HepG2 (cell line): Measurements from ENCODE around the gene CDKN3. TPM values are rescaled to one million over a fixed set of nuclear protein-coding genes. Genes with fewer than 3 reads are reported as not detected.

Source experiments
- CENPX ChIP-seq: sonication (generic); formaldehyde crosslinking; IDR thresholded peaks from 2 replicates; pipeline ENCODE4 v1.9.0; 2021; ENCODE audit warnings: mild to moderate bottlenecking, missing genetic modification reagents, moderate library complexity
- FOXA1 ChIP-seq, 2 experiments: fragments of 450-650 bp in 1 of 2; sonication (generic) in 1 of 2; formaldehyde crosslinking in 1 of 2; IDR thresholded peaks; 2 replicates each; pipeline versions ENCODE4 v1.4.0 to v1.6.1; 2016 to 2020; ENCODE audit warnings: missing genetic modification reagents in 1 of 2
- HHEX ChIP-seq: IDR thresholded peaks from 2 replicates; pipeline ENCODE4 v1.6.1; 2016; ENCODE audit warnings: control low read depth
- HOXA5 ChIP-seq: sonication (generic); formaldehyde crosslinking; IDR thresholded peaks from 2 replicates; pipeline ENCODE4 v1.4.0; 2020; ENCODE audit warnings: missing genetic modification reagents
- MAX ChIP-seq: IDR thresholded peaks from 2 replicates; pipeline ENCODE4 v1.6.1; 2012; ENCODE audit warnings: inconsistent platforms
- MIXL1 ChIP-seq: IDR thresholded peaks from 2 replicates; pipeline ENCODE4 v1.6.1; 2016
- RBM22 ChIP-seq: fragments of 200-400 bp; formaldehyde crosslinking; optimal IDR thresholded peaks from 2 replicates; pipeline ENCODE3; 2017; ENCODE audit warnings: mild to moderate bottlenecking, low read length, moderate library complexity
- SOX13 ChIP-seq, 3 experiments: fragments of 450-650 bp in 1 of 3; sonication (generic) in 1 of 3; formaldehyde crosslinking in 1 of 3; IDR thresholded peaks in 2 of 3; conservative IDR thresholded peaks in 1 of 3; 2 replicates each; pipeline versions ENCODE4 v1.5.0 to v1.6.1; 2016 to 2020; ENCODE audit warnings: antibody characterized with exemption in 1 of 3, mild to moderate bottlenecking in 1 of 3, missing compliant biosample characterization in 1 of 3, missing genetic modification reagents in 1 of 3, moderate library complexity in 1 of 3
- STAG1 ChIP-seq: sonication (generic); formaldehyde crosslinking; IDR thresholded peaks from 2 replicates; pipeline ENCODE4 v1.4.0; 2020; ENCODE audit warnings: missing genetic modification reagents
- THRA ChIP-seq: sonication (generic); formaldehyde crosslinking; IDR thresholded peaks from 2 replicates; pipeline ENCODE4 v1.4.0; 2020; ENCODE audit warnings: missing genetic modification reagents, borderline replicate concordance
- ZNF687 ChIP-seq: sonication (generic); formaldehyde crosslinking; IDR thresholded peaks from 2 replicates; pipeline ENCODE4 v1.5.1; 2020; ENCODE audit warnings: mild to moderate bottlenecking, missing genetic modification reagents, moderate library complexity
- ZNF781 ChIP-seq: sonication (generic); formaldehyde crosslinking; IDR thresholded peaks from 2 replicates; pipeline ENCODE4 v1.5.1; 2020; ENCODE audit warnings: borderline replicate concordance, mild to moderate bottlenecking, missing genetic modification reagents; ENCODE audit errors: not compliant biosample characterization
- polyA plus RNA-seq, 8 experiments: library from polyadenylated mRNA; depleted of rRNA in 3 of 8; stranded (reverse) in 7 of 8; unstranded in 1 of 8; fragments of >200 nt; fragmentation: Illumina TruSeq in 4 of 8; extraction: Trizol in 4 of 8; gene quantifications; 2 replicates each; pipeline versions ENCODE4 v1.2.1 to v1.2.3, GENCODE V29; 2011 to 2016; ENCODE audit warnings: low read depth in 4 of 8, missing spikeins in 1 of 8, mixed read lengths in 1 of 8; ENCODE audit not compliant: insufficient read depth in 1 of 8
- total RNA-seq, 5 experiments: library from RNA; depleted of rRNA; stranded (reverse); fragments of >200 nt; fragmentation: Illumina TruSeq; extraction: Trizol; gene quantifications; 2 replicates each; pipeline ENCODE4 v1.2.3, GENCODE V29; 2016; ENCODE audit warnings: low read depth in 1 of 5
- TF ChIP-seq, protein P1 (sequence below): sonication (generic); formaldehyde crosslinking; conservative IDR thresholded peaks from 2 replicates; pipeline ENCODE4 v1.4.0; 2020; ENCODE audit warnings: missing genetic modification reagents
- TF ChIP-seq, protein P2 (sequence below): sonication (generic); formaldehyde crosslinking; IDR thresholded peaks from 2 replicates; pipeline ENCODE4 v1.4.0; 2020; ENCODE audit warnings: missing genetic modification reagents, borderline replicate concordance

CDKN3 gene
- total and polyA plus RNA-seq, 2 of the 13 experiments (the other 11 are each of a cell fraction or from before 2014, with no cell fraction given): 63.0 to 88.9 TPM

DNA sequence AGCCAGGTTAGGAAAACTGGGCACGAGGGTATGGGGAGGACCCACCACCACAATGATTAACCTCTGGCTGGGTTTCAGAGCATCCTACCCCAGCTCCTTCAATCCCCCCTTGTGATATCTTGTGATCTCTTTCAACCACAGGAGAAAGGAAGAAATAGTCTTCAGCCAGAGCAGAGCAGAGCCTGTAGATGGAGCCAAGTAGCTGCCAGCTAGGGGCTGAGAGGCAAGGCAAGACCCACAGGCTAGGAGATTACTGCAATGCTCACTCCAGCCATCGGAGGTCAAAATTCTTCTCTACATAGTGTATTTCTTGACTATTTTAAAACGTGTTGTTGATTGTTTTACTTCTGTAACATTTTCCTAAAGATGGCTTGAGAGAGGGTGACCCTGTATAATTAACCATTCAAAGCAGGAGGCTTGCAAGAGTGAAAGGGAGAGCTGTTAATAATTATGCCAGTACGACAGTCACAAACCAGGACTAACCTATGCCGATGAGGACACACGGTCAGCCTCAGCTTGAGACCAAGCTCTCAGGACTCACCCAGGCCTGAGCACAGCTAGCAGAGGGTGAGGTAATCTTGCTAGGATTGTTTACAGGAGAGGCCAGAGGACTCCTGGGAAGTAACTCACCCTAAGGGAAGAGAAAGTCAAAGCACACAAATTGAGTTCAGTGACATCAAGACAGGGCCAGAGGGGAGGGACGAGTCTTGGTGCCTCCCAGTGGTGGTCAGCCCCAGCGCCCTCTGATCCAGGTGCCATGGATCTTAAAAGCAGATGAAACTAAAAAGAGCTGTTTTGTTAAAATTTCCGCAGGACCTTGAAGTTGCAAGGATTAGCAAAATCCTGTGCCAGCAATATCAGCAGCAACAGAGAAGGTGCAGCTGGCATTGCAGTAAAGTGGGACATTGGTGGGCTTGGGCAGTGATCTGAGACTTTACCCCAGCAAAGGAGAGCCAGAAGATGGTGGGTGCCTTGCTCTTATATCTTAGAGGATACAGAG lies 29.8 kb upstream of the CDKN3 start (continued):
- TF ChIP-seq, protein P1, sequence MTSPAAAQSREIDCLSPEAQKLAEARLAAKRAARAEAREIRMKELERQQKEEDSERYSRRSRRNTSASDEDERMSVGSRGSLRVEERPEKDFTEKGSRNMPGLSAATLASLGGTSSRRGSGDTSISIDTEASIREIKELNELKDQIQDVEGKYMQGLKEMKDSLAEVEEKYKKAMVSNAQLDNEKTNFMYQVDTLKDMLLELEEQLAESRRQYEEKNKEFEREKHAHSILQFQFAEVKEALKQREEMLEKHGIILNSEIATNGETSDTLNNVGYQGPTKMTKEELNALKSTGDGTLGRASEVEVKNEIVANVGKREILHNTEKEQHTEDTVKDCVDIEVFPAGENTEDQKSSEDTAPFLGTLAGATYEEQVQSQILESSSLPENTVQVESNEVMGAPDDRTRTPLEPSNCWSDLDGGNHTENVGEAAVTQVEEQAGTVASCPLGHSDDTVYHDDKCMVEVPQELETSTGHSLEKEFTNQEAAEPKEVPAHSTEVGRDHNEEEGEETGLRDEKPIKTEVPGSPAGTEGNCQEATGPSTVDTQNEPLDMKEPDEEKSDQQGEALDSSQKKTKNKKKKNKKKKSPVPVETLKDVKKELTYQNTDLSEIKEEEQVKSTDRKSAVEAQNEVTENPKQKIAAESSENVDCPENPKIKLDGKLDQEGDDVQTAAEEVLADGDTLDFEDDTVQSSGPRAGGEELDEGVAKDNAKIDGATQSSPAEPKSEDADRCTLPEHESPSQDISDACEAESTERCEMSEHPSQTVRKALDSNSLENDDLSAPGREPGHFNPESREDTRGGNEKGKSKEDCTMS (CRISPR knock-in tag): no peak
- TF ChIP-seq THRA (CRISPR knock-in tag): no peak
- TF ChIP-seq ZNF781: peak; percentile 56
- TF ChIP-seq FOXA1 (IDR thresholded peaks at IDR 0.05): no peak
- TF ChIP-seq FOXA1 (CRISPR knock-in tag; IDR thresholded peaks at IDR 0.05): peak; percentile 41; the same call in 1 of the 2 replicates
- TF ChIP-seq, protein P2, sequence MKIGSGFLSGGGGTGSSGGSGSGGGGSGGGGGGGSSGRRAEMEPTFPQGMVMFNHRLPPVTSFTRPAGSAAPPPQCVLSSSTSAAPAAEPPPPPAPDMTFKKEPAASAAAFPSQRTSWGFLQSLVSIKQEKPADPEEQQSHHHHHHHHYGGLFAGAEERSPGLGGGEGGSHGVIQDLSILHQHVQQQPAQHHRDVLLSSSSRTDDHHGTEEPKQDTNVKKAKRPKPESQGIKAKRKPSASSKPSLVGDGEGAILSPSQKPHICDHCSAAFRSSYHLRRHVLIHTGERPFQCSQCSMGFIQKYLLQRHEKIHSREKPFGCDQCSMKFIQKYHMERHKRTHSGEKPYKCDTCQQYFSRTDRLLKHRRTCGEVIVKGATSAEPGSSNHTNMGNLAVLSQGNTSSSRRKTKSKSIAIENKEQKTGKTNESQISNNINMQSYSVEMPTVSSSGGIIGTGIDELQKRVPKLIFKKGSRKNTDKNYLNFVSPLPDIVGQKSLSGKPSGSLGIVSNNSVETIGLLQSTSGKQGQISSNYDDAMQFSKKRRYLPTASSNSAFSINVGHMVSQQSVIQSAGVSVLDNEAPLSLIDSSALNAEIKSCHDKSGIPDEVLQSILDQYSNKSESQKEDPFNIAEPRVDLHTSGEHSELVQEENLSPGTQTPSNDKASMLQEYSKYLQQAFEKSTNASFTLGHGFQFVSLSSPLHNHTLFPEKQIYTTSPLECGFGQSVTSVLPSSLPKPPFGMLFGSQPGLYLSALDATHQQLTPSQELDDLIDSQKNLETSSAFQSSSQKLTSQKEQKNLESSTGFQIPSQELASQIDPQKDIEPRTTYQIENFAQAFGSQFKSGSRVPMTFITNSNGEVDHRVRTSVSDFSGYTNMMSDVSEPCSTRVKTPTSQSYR: no peak
- peak; percentile 15; the same call in 1 of the 2 replicates for TF ChIP-seq MAX
- TF ChIP-seq STAG1: peak; percentile 81
- TF ChIP-seq MIXL1 (CRISPR knock-in tag): peak; percentile 9; the same call in 1 of the 2 replicates
- TF ChIP-seq SOX13 (IDR thresholded peaks at IDR 0.05): no peak
- peak in 1 of 2 experiments; percentile 15; a peak in 1 of 4 replicates for TF ChIP-seq SOX13 (CRISPR knock-in tag; conservative IDR thresholded peaks at IDR 0.05 in 1 of 2, IDR thresholded peaks at IDR 0.05 in 1 of 2)
- no peak for TF ChIP-seq RBM22
- 0 out of 2 replicates have a peak, but pooled peaks have one; percentile 18 for TF ChIP-seq HOXA5 (CRISPR knock-in tag)
- TF ChIP-seq ZNF687 (CRISPR knock-in tag): peak; percentile 23; the same call in 1 of the 2 replicates
- no peak for TF ChIP-seq CENPX (CRISPR knock-in tag)
- no peak for TF ChIP-seq HHEX (CRISPR knock-in tag)
